HG03135 (cell line): ENCODE data around the gene EIF4G3.
"Not testable (repeated sequence)": the region's sequence is repeated elsewhere in the genome, so short reads cannot be mapped to it uniquely, and the experiment has no call there.

Experiments
- ATAC-seq: cut with Tn5 transposase; IDR thresholded peaks from one replicate; pipeline ENCODE4 v1.9.1; 2021; ENCODE audit warnings: mild to moderate bottlenecking, moderate library complexity; ENCODE audit not compliant: unreplicated experiment

EIF4G3 gene

GRCh38 chr1:21153388-21153787 is 23.3 kb downstream of the EIF4G3 start:
- no peak for ATAC-seq

- no peak for ATAC-seq
Observed at GRCh38 chr1:21152423-21153100, 24.1 kb downstream of the EIF4G3 start.

GRCh38 chr1:21149855-21150432 is 26.8 kb downstream of the EIF4G3 start:
- ATAC-seq, result no peak

GRCh38 chr1:21149430-21149854 is 27.3 kb downstream of the EIF4G3 start:
- no peak for ATAC-seq

GRCh38 chr1:21143752-21144151 is 32.9 kb downstream of the EIF4G3 start:
- no peak for ATAC-seq

- ATAC-seq, result no peak
Observed at GRCh38 chr1:21143138-21143537, 33.6 kb downstream of the EIF4G3 start.

- no peak for ATAC-seq
Observed at GRCh38 chr1:21141030-21141429, 35.7 kb downstream of the EIF4G3 start.

GRCh38 chr1:21139601-21140000 is 37.1 kb downstream of the EIF4G3 start:
- ATAC-seq, result no peak

GRCh38 chr1:21136344-21136743 is 40.4 kb downstream of the EIF4G3 start:
- ATAC-seq, result not testable (repeated sequence)

- ATAC-seq, result no peak
Observed at GRCh38 chr1:21131200-21131599, 45.5 kb downstream of the EIF4G3 start.

- no peak for ATAC-seq
Observed at GRCh38 chr1:21129407-21129806, 47.3 kb downstream of the EIF4G3 start.

- ATAC-seq, result no peak
Observed at GRCh38 chr1:21126324-21126723, 50.4 kb downstream of the EIF4G3 start.

- no peak for ATAC-seq
Observed at GRCh38 chr1:21124846-21125245, 51.9 kb downstream of the EIF4G3 start.

GRCh38 chr1:21123287-21123948 is 53.3 kb downstream of the EIF4G3 start:
- no peak for ATAC-seq

- no peak for ATAC-seq
Observed at GRCh38 chr1:21121764-21122471, 54.8 kb downstream of the EIF4G3 start.

- no peak for ATAC-seq
Observed at GRCh38 chr1:21118167-21118566, 58.5 kb downstream of the EIF4G3 start.

- no peak for ATAC-seq
Observed at GRCh38 chr1:21117597-21118001, 59.1 kb downstream of the EIF4G3 start.

- ATAC-seq, result no peak
Observed at GRCh38 chr1:21117159-21117558, 59.5 kb downstream of the EIF4G3 start.

GRCh38 chr1:21115098-21115760 is 61.5 kb downstream of the EIF4G3 start:
- ATAC-seq, result no peak

GRCh38 chr1:21114431-21114830 is 62.3 kb downstream of the EIF4G3 start:
- ATAC-seq, result no peak

- ATAC-seq, result no peak
Observed at GRCh38 chr1:21110163-21110562, 66.5 kb downstream of the EIF4G3 start.
